BLaER1 (cell line): ENCODE measurements around the gene CHDH.

Source experiments
- H3K27ac ChIP-seq: shearing (Covaris generic); formaldehyde crosslinking; 2 replicates; pipeline ENCODE4 v1.8.1; 2022
- H3K27me3 ChIP-seq: shearing (Covaris generic); formaldehyde crosslinking; 2 replicates; pipeline ENCODE4 v1.8.1; 2022
- H3K36me3 ChIP-seq: shearing (Covaris generic); formaldehyde crosslinking; 2 replicates; pipeline ENCODE4 v1.8.1; 2022
- H3K4me1 ChIP-seq: shearing (Covaris generic); formaldehyde crosslinking; 2 replicates; pipeline ENCODE4 v1.8.1; 2022
- H3K4me2 ChIP-seq: shearing (Covaris generic); formaldehyde crosslinking; 2 replicates; pipeline ENCODE4 v1.8.1; 2022
- H3K4me3 ChIP-seq: shearing (Covaris generic); formaldehyde crosslinking; 2 replicates; pipeline ENCODE4 v1.8.1; 2022
- H3K9ac ChIP-seq: shearing (Covaris generic); formaldehyde crosslinking; 2 replicates; pipeline ENCODE4 v1.8.1; 2022
- H3K9me3 ChIP-seq: shearing (Covaris generic); formaldehyde crosslinking; 2 replicates; pipeline ENCODE4 v1.8.1; 2022
- H4K20me1 ChIP-seq: shearing (Covaris generic); formaldehyde crosslinking; 2 replicates; pipeline ENCODE4 v1.8.1; 2022
- Cebpa-rat ChIP-seq: shearing (Covaris generic); IDR thresholded peaks from 2 replicates; pipeline ENCODE4 v1.8.1; 2022

The CHDH gene

GRCh38 chr3:53764026-53764775 is 82.0 kb downstream of the CHDH start:
- no peak overlapping the region for H3K4me2 ChIP-seq
- H3K9ac ChIP-seq, result no peak overlapping the region
- TF ChIP-seq Cebpa-rat, result no peak
- H3K9me3 ChIP-seq, result no peaks in the 10 kb centered on the region
- no peaks in the 10 kb centered on the region for H3K36me3 ChIP-seq
- no peak overlapping the region for H3K4me3 ChIP-seq
- H3K4me1 ChIP-seq, result no peaks in the 10 kb centered on the region
- H3K27ac ChIP-seq, result no peak overlapping the region
- no peaks in the 10 kb centered on the region for H4K20me1 ChIP-seq
- H3K27me3 ChIP-seq, result no peaks in the 10 kb centered on the region

DNA sequence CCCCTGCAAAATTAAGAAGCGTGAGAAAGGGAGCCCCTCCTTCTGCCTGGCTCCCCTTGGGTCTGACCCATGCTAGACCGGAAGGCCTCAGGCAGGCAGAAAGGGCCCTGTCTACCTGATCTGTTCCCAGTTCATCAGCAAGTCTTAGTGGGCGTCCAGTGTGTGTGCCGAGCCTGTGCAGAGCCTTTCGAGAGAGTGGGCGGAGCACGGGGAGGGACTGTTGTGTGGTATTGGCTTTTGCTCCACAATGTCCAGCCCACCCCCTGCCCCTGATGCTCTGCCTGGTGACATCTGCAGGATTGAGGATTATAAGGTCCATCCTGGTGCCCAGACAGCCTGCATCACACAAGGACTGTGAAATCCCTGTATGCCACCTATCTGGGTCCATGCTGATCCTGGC is 82.9 kb downstream of the CHDH start:
- H3K4me1 ChIP-seq, result no peaks in the 10 kb centered on the region
- H3K36me3 ChIP-seq, result no peaks in the 10 kb centered on the region
- no peak overlapping the region for H3K9ac ChIP-seq
- no peak overlapping the region for H3K4me3 ChIP-seq
- TF ChIP-seq Cebpa-rat, result no peak
- no peak overlapping the region for H3K4me2 ChIP-seq
- no peak overlapping the region for H3K27ac ChIP-seq
- no peaks in the 10 kb centered on the region for H3K9me3 ChIP-seq
- H4K20me1 ChIP-seq, result no peaks in the 10 kb centered on the region
- no peaks in the 10 kb centered on the region for H3K27me3 ChIP-seq
